Adipocyte (in vitro differentiated cells): Measurements from ENCODE around the gene SGMS2.

ENCODE experiments used
- DNase-seq: peaks from one replicate; pipeline ENCODE4 v3.0.0-alpha.2; 2015; ENCODE audit warnings: low read depth
- H3K27me3 ChIP-seq: replicated peaks from 2 replicates; pipeline ENCODE4 v1.7.0; 2013; ENCODE audit warnings: mild to moderate bottlenecking, low read length, moderate library complexity; ENCODE audit not compliant: control insufficient read depth, insufficient read depth
- H3K36me3 ChIP-seq: 2 replicates; pipeline ENCODE4 v1.7.0; 2013; ENCODE audit warnings: low read length, mild to moderate bottlenecking, moderate library complexity; ENCODE audit not compliant: control insufficient read depth, insufficient read depth, severe bottlenecking
- H3K4me1 ChIP-seq: 2 replicates; pipeline ENCODE4 v1.7.0; 2013; ENCODE audit warnings: mild to moderate bottlenecking, low read length, moderate library complexity; ENCODE audit not compliant: control insufficient read depth, insufficient read depth
- H3K4me3 ChIP-seq: 2 replicates; pipeline ENCODE4 v1.7.0; 2013; ENCODE audit warnings: mild to moderate bottlenecking, low read length, moderate library complexity
- H3K9ac ChIP-seq: 2 replicates; pipeline ENCODE4 v1.7.0; 2013; ENCODE audit warnings: mild to moderate bottlenecking, low read length, moderate library complexity
- H3K9me3 ChIP-seq: 2 replicates; pipeline ENCODE4 v1.7.0; 2013; ENCODE audit warnings: mild to moderate bottlenecking, low read length, moderate library complexity; ENCODE audit not compliant: control insufficient read depth

The SGMS2 gene

DNA sequence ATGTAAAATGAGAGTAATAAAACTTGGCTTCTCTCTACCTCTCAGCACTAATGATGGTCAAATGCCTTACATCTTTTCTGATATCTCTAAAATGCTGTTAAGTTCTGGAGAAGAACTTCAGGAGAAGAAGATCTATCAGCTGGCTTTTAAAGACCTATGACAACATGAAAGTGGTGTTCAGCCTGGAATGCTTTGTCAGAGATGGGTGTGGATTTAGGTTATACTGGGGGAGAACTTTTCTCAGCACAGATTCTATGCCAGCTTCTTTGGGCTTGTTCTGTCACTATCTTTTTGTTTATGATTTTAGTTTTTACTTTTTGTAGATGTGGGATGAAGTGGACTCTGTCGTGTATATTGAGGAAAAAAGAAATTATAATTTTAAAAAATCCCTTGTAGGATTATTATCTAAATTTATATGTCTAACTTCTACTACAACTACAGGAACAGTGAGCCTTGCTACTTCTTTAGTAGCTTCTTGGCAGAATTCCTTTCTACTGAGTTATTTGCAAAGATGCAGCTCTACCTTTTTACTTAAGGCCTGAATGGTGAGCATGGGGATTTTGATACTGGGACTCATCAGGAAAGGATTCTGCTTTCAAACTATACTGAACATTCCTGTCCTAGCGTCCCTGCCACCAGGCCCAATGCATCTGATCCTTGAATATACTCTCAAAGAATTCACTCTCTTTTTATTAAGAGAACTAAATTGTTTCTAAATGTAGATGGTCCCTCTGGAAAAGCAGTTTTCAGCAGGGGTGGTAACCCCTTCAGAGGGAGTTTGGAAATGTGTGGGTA is 126.2 kb downstream of the SGMS2 start:
- peak; percentile 10 for DNase-seq
- H3K9ac ChIP-seq: no peak overlapping the region
- H3K4me3 ChIP-seq: no peak overlapping the region
- H3K9me3 ChIP-seq: no peaks in the 10 kb centered on the region
- H3K4me1 ChIP-seq: peaks cover 11% of the 10 kb centered on the region
- H3K27me3 ChIP-seq: no peaks in the 10 kb centered on the region
- peaks cover 33% of the 10 kb centered on the region for H3K36me3 ChIP-seq

DNA sequence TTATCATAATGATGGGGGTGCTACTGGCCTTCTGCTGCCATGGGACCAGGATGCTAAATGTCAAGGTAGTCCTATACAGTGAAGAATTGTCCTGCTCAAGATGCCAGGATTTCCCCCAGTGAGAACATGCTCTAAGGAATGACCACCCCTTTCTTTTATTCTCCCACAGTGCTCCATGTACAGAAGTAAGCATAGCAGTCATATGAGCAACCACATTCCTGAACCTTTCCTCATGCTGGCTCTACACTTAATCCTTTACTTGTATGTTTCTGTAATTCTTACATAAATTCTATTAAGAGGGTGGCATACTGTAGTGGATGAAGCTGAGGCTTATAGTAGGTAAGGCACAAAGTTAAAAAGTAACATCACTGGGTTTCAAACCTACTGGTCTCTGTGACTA is 126.8 kb downstream of the SGMS2 start:
- no peak overlapping the region for H3K9ac ChIP-seq
- H3K36me3 ChIP-seq: peaks cover 32% of the 10 kb centered on the region
- no peak overlapping the region for H3K4me3 ChIP-seq
- H3K9me3 ChIP-seq: peaks cover 6% of the 10 kb centered on the region
- peaks cover 11% of the 10 kb centered on the region for H3K4me1 ChIP-seq
- DNase-seq: peak; percentile 77
- no peaks in the 10 kb centered on the region for H3K27me3 ChIP-seq

DNA sequence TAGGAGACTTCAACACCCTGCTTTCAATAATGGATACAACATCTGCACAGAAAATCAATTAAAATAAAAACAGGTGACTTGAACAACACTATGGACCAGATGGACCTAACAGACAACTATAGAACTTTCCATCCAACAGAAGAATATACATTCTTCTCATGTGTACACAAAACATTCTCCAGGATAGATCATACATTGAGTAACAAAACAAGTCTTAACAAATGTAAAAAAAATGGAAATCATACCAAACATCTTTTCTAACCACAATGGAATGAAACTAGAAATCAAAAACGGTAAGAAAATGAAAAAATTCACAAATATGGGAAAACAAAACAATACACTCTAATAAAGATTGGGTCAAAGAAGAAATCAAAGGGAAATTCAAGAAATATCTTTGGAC is 131.3 kb downstream of the SGMS2 start:
- DNase-seq: peak; percentile 40
- no peak overlapping the region for H3K4me3 ChIP-seq

More for the DNA sequence above, 131.3 kb downstream of the SGMS2 start:
- no peaks in the 10 kb centered on the region for H3K36me3 ChIP-seq
- peaks cover 7% of the 10 kb centered on the region for H3K9me3 ChIP-seq
- no peak overlapping the region for H3K9ac ChIP-seq
- H3K4me1 ChIP-seq: peaks cover 10% of the 10 kb centered on the region
- no peaks in the 10 kb centered on the region for H3K27me3 ChIP-seq
